ENCODE measurements around the gene MEAF6. TPM values are rescaled to one million over a fixed set of nuclear protein-coding genes. Genes with fewer than 3 reads are reported as not detected.

MEAF6 gene
- total and polyA plus RNA-seq, 2 experiments from 2014 or later: 60.1 to 64.5 TPM

GRCh38 chr1:37481289-37482003, 33.1 kb downstream of the MEAF6 start (continued):
- TF ChIP-seq EZH2 (IDR thresholded peaks at IDR 0.05; ENCODE audit: low read depth, unreplicated experiment) (no peak), JUNB (IDR thresholded peaks at IDR 0.05; ENCODE audit: unreplicated experiment) (no peak), NANOG (IDR thresholded peaks at IDR 0.05; ENCODE audit: borderline replicate concordance) (no peak)
- TF ChIP-seq, protein P1, sequence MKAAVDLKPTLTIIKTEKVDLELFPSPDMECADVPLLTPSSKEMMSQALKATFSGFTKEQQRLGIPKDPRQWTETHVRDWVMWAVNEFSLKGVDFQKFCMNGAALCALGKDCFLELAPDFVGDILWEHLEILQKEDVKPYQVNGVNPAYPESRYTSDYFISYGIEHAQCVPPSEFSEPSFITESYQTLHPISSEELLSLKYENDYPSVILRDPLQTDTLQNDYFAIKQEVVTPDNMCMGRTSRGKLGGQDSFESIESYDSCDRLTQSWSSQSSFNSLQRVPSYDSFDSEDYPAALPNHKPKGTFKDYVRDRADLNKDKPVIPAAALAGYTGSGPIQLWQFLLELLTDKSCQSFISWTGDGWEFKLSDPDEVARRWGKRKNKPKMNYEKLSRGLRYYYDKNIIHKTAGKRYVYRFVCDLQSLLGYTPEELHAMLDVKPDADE (IDR thresholded peaks at IDR 0.05): no peak
- TF ChIP-seq, protein P2, sequence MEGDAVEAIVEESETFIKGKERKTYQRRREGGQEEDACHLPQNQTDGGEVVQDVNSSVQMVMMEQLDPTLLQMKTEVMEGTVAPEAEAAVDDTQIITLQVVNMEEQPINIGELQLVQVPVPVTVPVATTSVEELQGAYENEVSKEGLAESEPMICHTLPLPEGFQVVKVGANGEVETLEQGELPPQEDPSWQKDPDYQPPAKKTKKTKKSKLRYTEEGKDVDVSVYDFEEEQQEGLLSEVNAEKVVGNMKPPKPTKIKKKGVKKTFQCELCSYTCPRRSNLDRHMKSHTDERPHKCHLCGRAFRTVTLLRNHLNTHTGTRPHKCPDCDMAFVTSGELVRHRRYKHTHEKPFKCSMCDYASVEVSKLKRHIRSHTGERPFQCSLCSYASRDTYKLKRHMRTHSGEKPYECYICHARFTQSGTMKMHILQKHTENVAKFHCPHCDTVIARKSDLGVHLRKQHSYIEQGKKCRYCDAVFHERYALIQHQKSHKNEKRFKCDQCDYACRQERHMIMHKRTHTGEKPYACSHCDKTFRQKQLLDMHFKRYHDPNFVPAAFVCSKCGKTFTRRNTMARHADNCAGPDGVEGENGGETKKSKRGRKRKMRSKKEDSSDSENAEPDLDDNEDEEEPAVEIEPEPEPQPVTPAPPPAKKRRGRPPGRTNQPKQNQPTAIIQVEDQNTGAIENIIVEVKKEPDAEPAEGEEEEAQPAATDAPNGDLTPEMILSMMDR (conservative IDR thresholded peaks at IDR 0.05; ENCODE audit: low read depth in 2 of 2): no peak

GRCh38 chr1:37480581-37481288, 33.8 kb downstream of the MEAF6 start:
- Histone ChIP-seq H3K4me3 (no peak overlapping the region), H3K79me2 (replicated peaks; ENCODE audit: insufficient read depth) (peaks cover 21% of the 10 kb centered on the region), H3K9me2 (ENCODE audit: insufficient read depth) (no peaks in the 10 kb centered on the region), H3K4me2 (no peak overlapping the region), H3K4me1 (ENCODE audit: insufficient read depth) (peaks cover 29% of the 10 kb centered on the region), H2AFZ (no peak overlapping the region), H3F3A (replicated peaks; ENCODE audit: low read depth) (no peaks in the 10 kb centered on the region), H4K20me1 (replicated peaks; ENCODE audit: insufficient read depth) (no peaks in the 10 kb centered on the region; the same call in 1 of the 2 replicates), H3K36me3 (ENCODE audit: insufficient read depth) (no peaks in the 10 kb centered on the region), H3K27me3 (ENCODE audit: insufficient read depth) (no peaks in the 10 kb centered on the region), H3K27ac (ENCODE audit: low read depth) (no peak overlapping the region)
- no peak for ATAC-seq
- H3K27me3 Mint-ChIP-seq (ENCODE audit: insufficient read depth, low read depth, poor library complexity): peaks cover 14% of the 10 kb centered on the region
- DNase-seq (ENCODE audit: low spot score): no peak
- peaks cover 37% of the 10 kb centered on the region for H3K4me1 Mint-ChIP-seq
- H3K4me3 Mint-ChIP-seq: no peak overlapping the region
- no peak overlapping the region for H3K27ac Mint-ChIP-seq
- H3K36me3 Mint-ChIP-seq (ENCODE audit: low read depth): peaks cover 47% of the 10 kb centered on the region
- H3K9me3 Mint-ChIP-seq: no peaks in the 10 kb centered on the region
- no peak for TF ChIP-seq STAT1 (IDR thresholded peaks at IDR 0.05; ENCODE audit: unreplicated experiment)
- TF ChIP-seq, protein P1 (IDR thresholded peaks at IDR 0.05): no peak
- no peak for TF ChIP-seq POLR2AphosphoS5 (IDR thresholded peaks at IDR 0.05; ENCODE audit: low read depth)
- TF ChIP-seq JUNB (IDR thresholded peaks at IDR 0.05; ENCODE audit: unreplicated experiment): no peak
- no peak for TF ChIP-seq EZH2 (IDR thresholded peaks at IDR 0.05; ENCODE audit: low read depth, unreplicated experiment)
- no peak for TF ChIP-seq EZH2phosphoT487 (IDR thresholded peaks at IDR 0.05; ENCODE audit: unreplicated experiment)
- TF ChIP-seq ZNF331 (CRISPR knock-in tag; IDR thresholded peaks at IDR 0.05; ENCODE audit: low read depth): no peak
- TF ChIP-seq, protein P2 (conservative IDR thresholded peaks at IDR 0.05; ENCODE audit: low read depth in 2 of 2): no peak
- no peak for TF ChIP-seq ZNF114 (CRISPR knock-in tag; IDR thresholded peaks at IDR 0.05)
